GM03348 (cell line): ENCODE results near the gene GABRA1.

Experiments used
- DNase-seq: peaks from one replicate; pipeline ENCODE4 v3.0.0; 2012; ENCODE audit warnings: low spot score

Gene GABRA1

DNA sequence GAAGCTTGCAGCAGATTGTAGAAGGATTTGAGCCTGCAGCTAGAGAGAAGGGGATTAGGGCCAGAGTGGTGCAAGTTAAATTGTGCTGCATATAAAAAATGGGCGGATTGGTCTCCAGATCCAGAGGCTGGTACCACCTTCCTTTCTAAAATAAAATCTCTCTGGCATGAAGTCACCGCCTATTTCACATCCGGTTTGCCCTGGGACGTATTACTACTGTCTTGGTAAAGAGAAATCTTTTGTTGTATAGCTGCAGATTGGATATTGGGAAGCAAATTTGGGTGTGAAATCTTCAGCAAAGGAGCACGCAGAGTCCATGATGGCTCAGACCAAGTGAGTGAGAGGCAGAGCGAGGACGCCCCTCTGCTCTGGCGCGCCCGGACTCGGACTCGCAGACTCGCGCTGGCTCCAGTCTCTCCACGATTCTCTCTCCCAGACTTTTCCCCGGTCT, at the start of gene GABRA1:
GABRA1 (plus strand) TSS at position 180 of the 451 bp plus-strand sequence. CDS start 2,691 bp downstream, outside the sequence.
- DNase-seq, result no peak

DNA sequence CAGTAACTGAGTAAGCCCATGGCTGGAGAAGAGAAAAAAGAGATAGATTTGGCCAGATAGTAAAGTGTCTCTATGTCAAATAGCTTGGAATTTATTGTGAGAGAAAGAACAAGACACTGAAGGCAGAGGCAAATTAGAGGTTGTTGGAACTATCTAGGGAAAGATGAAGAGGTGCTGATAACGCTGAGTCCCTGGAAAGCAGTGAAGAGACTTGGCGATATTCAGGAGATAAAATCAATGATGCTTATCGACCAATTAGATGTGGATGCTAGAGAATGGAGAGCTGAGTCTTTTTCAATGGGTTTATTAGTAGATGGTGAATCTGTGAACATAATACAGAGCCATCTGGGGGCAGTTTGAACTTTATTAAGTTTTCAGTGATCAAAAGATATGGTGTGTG, 48.6 kb upstream of the GABRA1 start:
- DNase-seq, result no peak

DNA sequence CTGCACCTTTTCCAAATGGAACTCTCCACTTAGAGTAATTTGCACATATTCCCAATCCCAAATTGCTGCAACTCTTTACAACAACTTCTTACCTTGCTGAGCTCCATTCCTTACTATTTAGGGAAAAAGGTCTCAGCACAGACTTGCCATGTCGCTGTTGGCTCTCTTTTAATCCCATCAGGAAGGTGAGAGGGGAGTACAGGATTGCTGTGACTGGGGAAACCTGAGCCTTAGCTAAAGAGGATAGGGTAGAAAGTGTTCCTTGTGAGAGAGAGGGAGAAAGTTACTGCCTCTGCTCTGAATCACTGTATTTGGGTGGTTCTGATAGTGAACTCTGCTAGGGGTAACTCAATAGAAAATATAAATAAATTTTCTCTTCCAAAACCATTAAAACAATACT, 43.7 kb upstream of the GABRA1 start:
- DNase-seq, result no peak

DNA sequence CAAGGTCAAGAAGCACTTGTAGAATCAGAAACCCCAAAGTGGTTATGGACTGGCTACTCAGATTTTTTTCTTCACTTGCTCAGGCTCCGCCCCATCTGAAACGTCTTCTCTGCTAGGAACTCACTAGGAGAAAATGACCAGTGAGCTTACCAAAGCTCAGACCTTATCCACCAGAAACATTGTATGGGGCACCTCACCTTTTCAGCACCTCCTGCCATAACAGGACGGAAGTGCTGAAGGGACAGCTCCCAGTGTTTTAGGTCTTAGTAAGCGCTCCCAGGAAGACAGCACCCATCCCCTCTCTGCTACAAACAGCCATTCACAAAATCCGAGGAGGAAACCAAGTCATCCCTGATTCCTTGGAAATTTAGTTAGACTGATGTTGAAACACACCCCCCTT, 1.2 kb upstream of the GABRA1 start:
- DNase-seq, result no peak

DNA sequence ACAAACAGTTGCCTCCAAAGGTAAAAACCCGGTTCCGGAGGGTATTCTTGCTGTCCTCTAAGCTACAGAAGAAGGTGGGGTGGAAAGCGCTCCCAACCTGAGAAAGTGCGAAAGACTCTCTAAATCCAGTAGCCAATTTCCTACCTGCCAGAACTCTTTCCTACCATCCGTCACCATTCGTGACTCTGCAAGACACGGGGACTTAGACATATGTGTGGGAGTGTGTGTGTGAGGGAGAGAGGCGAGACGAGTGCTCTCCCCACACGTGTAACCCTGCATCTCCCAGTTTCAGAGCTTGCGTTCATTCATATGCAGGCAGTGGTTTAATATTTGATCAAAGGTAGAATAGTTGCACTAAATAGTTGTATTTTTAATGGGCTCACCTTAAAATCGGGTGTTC, 473 bp upstream of the GABRA1 start:
- no peak for DNase-seq

DNA sequence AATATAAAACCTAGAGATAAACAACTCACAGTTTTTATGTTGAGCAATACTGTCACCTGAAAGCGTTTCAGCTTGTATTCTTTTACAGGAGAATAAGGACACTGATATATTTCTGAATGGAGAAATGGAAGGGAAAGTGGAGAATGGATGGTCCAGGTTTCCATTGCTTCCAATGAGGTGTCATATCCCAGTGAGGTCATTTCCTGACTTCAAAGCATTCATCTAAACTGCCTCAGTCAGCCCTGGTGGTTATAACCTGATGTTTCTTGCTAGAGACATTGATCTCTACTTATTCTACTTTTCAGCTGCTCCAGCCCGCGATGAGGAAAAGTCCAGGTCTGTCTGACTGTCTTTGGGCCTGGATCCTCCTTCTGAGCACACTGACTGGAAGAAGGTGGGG, 2.6 kb downstream of the GABRA1 start:
- no peak for DNase-seq

DNA sequence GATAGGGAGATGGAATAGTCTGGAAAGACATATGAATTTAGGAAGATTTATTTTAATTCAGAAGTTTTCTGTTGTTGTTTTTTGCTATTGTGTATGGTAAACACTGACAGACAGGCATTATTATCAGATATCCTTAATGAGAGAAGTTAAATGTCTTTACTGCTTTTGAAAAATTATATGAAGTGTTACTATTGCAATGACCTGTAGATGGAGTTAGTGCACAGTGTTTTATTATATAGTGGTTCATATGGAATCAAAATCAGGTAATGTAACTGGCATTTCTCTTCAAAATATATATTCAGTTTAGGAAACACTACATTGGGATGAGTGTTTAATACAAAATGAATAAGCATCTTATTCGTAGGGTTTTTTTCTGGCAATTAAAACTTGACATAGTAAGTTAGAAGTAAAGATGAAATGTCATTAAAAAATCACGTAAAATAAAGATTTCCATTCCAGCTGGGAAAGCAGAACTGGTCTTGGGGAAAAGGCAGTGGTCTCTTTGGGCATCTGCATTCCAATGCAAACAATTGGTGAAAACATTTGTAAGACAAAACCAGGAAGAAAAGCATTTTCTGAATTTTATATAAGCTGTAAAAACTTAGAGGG, 3.9 kb downstream of the GABRA1 start:
- DNase-seq, result no peak

DNA sequence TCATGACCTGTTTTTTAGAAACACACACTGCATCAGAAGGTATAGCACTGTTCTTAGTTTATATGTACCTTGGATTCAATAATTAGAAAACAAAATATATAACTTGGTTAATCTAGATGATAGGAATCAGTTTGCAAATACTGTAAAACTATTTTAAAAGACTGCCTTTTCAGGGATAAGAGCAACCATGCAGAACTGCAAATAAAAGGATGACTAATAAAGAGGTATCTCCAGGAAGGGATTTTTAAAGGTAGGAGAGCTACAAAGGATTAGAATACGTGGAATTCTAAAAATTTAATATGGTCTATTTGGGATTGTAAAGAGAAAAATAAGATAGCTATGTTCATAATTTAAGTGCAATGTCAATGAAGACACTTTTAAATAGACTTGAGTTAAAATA, 9.4 kb downstream of the GABRA1 start:
- DNase-seq, result no peak

DNA sequence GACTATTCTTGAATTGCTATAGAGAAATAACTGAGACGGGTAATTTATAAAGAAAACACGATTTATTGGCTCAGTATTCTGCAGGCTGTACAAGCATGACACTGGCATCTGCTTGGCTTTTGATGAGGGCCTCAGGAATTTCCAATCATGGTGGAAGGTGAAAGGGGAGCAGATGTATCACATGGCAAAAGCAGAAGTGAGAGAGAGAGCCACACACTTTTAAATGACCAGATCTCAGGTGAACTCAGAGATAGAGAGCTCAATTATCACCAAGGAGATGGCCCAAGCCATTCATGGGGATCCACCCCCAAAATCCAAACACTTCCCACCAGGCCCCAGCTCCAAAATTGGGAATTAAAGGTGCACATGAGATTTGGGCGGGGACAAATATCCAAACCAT, 15.3 kb downstream of the GABRA1 start:
- no peak for DNase-seq

DNA sequence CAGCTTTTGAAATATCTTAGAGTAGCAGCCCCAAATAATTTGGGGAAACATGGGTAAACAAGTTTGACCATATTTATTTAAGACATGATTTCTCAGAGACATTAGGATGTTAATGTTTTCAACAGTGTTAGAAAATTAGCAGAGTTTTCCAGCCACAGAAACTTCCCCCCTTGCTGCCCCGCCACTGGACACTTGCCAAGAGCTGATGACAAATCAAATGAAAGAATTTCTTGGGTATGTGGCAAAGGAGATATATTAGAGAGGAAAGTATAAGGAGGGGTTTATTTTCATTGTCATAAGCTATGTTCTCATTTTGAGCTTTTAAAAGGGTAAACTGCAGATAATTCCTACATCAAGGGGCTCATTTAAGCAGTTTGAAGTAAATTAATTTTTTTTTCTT, 15.9 kb downstream of the GABRA1 start:
- no peak for DNase-seq

DNA sequence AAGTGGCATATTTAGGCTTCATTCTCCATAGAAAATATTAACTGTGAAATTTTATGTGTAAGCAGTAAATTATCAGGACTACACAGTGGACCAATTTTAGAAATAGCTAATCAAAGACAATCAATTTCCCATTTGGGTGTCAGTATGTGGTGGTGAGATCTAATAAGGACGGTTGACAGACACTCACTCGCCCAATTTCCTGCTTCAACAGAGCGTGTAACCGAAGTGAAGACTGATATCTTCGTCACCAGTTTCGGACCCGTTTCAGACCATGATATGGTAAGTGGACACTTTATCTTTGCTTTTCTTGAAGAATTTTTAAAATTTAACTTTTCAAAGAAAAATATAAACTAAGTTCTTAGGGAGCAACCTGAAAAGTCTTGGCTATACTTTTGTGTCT, 17.6 kb downstream of the GABRA1 start:
- no peak for DNase-seq

DNA sequence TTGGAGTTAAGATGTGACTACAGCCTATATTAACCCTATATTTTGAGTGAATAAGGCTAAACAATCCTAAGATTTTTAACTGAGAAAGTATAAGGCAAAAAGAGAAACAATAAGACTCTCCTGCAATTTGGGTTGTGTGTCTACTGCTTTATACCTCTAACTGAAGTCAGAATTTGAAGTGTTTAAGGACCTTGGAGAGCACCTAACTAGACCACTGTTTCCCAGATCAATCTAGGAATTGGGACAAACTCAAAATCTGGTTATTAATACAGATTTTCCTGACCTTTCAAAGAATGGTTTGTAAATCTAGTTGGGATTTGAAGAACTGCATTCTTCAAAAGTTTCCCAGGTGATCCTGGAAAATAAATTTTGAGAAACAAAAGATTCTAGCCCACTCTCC, 42.1 kb downstream of the GABRA1 start:
- no peak for DNase-seq

DNA sequence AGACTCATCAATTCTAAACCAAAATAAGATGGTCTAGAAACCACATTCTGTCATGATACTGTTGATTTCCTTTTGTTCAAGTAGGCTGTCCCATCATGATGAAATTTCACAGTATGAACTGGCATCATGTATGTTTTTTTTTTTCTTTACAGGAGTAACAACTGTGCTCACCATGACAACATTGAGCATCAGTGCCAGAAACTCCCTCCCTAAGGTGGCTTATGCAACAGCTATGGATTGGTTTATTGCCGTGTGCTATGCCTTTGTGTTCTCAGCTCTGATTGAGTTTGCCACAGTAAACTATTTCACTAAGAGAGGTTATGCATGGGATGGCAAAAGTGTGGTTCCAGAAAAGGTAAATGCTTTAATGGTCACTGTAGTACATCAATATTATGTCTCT, 47.6 kb downstream of the GABRA1 start:
- no peak for DNase-seq

DNA sequence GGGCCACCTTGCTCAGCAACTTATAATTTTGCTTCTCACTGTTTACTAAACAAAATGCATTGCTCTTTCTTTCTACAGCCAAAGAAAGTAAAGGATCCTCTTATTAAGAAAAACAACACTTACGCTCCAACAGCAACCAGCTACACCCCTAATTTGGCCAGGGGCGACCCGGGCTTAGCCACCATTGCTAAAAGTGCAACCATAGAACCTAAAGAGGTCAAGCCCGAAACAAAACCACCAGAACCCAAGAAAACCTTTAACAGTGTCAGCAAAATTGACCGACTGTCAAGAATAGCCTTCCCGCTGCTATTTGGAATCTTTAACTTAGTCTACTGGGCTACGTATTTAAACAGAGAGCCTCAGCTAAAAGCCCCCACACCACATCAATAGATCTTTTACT, 49.1 kb downstream of the GABRA1 start:
- DNase-seq, result no peak

DNA sequence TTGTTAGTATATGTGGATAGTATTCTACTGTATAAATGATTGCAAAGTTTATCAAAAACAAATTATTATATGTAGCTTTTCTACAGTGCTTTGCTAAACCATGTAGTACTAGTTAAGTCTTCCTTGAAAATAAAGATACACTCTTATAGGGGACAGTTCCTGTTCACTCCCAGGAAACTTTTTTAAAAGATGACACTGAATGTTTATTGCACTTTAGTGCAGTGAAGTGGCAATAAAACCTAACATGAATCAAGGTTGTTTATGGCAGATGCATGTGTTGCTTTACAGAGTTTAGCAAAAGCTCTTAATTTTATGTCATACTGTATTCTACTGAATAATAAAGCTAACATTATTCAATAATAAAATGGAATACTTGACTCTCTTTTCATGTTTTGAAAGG, 51.7 kb downstream of the GABRA1 start:
- no peak for DNase-seq

DNA sequence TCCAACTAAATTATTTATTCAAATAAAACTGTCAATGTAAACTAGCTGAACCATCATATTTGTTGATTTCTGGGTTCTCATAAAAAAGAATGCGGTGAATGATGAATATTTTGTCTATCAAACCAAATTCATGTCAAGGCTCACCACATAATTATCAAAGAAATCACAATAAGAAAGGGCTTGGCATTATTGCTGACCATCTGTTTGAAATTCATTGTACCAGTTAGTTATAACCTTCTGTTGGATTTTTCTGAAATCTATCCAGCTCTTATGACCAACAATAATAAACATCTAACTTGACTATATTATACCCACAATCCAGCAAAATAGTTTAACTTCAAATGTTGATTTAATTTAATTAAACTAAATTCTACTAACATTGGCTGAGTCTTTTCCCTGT, 53.1 kb downstream of the GABRA1 start:
- no peak for DNase-seq

DNA sequence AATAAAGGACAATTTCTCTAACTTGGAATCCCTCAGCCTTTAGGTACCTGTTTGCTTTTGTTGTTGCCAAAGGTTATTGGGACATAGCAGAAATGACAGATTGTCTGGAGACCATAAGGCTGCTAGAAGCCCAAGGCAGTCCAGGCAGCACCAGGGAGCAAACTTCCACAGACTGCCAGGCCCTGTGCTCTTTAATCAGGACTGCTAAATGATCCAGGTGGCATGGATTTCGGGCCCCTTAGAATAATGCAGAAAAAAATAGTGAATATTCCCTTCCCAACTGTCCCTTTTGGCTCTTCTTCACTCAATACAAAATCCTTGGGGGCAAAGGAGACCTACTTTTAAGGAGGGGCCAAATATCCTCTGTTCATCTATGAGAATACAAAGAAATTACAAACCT, 73.9 kb downstream of the GABRA1 start:
- DNase-seq, result no peak

DNA sequence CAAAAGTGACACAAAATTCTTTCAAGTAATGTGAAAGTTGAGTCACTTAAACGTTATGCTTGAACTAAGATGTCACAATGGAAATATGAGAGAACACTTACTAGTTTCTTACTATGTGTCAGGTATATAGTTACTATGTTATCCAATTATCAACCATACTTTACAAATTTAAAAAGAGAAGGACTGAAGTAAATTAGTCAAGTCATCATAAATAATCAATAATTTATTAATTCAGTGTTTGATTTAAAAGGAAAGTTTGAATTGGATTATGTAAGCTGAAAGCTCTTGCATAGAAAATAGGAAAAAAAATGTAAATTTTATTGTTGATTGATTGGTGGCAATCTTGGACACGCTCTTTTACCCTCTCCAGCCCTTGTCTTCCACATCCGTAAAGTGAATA, 76.3 kb downstream of the GABRA1 start:
- no peak for DNase-seq

DNA sequence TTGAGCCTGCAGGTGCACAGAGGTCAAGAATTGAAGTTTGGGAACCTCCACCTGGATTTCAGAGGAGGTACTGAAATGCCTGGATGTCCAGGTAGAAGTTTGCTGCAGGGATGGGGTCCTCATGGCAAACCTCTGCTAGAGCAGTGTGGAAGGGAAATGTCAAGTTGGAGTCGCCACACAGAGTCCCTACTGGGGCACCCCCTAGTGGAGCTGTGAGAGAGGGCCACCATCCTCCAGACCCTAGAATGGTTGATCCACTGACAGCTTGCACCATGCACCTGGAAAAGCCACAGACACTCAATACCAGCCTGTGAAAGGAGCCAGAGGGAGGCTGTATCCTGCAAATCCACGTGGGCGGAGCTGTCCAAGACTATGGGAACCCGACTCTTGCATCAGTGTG, 78.0 kb downstream of the GABRA1 start:
- no peak for DNase-seq

DNA sequence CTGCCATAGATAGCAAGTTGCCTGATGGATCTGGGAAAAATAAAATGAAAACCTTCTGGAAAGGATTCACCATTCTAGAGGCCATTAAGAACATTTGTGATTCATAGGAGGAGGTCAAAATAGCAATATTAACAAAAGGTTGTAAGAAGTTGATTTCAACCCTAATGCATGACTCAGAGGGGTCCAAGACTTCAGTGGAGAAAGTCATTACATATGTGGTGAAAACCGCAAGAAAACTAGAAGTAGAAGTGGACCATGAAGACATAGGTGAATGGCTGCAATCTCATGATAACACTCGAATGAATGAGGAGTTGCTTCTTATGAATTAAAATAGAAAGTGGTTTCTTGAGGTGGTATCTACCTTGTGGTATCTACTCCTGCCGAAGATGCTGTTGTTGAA, 86.6 kb downstream of the GABRA1 start:
- DNase-seq, result no peak

DNA sequence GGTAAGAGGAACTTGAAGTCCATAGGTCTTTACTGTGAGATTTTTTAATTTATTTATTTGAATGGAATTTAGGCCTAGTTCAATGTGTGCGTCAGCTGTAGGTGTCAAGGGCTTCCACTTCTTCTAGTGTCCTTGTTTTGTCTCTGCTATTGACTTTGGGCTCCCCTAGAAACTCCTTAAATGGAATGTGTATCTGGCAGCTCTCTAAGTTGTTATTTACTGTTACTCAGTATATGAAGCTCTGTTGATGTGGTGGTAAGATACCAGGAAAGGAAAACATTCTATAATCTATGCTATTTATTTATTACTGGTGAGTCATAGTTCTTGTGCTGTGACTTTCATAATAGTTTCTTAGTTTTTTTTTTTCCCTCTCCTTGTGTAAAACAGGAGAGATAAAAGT, 97.1 kb downstream of the GABRA1 start:
- no peak for DNase-seq

DNA sequence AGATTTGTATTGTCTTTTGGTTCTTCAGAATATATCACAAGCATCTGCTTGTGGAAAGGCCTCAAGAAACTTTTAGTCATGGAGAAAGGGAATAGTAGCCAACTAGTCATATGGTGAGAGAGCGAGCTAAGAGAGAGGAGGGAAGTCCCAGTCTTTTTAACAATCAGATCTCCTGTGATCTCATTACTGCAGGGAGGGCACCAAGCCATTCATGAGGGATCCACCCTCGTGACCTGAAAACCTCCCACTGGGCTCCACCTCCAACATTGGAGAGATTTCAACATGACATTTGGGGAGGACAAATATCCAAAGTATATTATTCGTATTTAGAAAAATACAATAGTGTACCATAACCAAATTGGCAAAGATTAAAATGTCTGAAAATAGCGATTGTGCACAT, 99.0 kb downstream of the GABRA1 start:
- DNase-seq, result no peak
